HCT116 (cell line): Measurements from ENCODE around the gene CDC45. TPM values are rescaled to one million over a fixed set of nuclear protein-coding genes. Genes with fewer than 3 reads are reported as not detected.

Experiments
- ATAC-seq: fragments of 200-7000 bp; cut with Tn5 transposase; 2 replicates; pipeline ENCODE4 v1.9.1; 2020; ENCODE audit warnings: mild to moderate bottlenecking, moderate library complexity
- BruUV-seq: library from RNA; stranded (reverse); fragments of 400-500 nt; replicated peaks from 2 replicates; lab custom pipeline; 2021; lab: Mats Ljungman, UMichigan
- CTCF ChIA-PET: fragments of 300-600 bp; sonication (Branson Sonifier 250); formaldehyde crosslinking; loops from one replicate; lab custom pipeline; 2021; ENCODE audit warnings: antibody characterized with exemption; lab: Charles Lee
- POLR2A ChIA-PET: fragments of 300-600, 350-600 bp; sonication (Branson Sonifier 250); formaldehyde crosslinking; loops from one replicate; lab custom pipeline; 2021; ENCODE audit warnings: antibody characterized with exemption; lab: Charles Lee
- RAD21 ChIA-PET, 2 experiments: fragments of 300-600 bp; sonication (Branson Sonifier 250); formaldehyde crosslinking; loops; one replicate each; lab custom pipeline; 2023; ENCODE audit warnings: low total read pairs in 2 of 2; ENCODE audit not compliant: uncharacterized antibody in 2 of 2, unreplicated experiment in 2 of 2, low non-redundant PET in 1 of 2; lab: Charles Lee
- DNase-seq: peaks from one replicate; pipeline ENCODE4 v3.0.0-alpha.2; 2010; ENCODE audit warnings: low read depth, low spot score
- H2AFZ ChIP-seq: fragments of 200-600 bp; shearing (Covaris generic), sonication (generic); 2 replicates; pipeline ENCODE4 v1.6.1; 2017; ENCODE audit warnings: low read depth, mixed run types, mixed read lengths, antibody characterized with exemption, low read length; ENCODE audit not compliant: poor library complexity, severe bottlenecking
- H3K27ac ChIP-seq: 2 replicates; pipeline ENCODE4 v1.5.1; 2012; ENCODE audit warnings: low read depth, low read length
- H3K27me3 ChIP-seq: fragments of 200-600 bp; sonication (generic); 2 replicates; pipeline ENCODE4 v1.6.1; 2016; ENCODE audit warnings: mixed run types, low read length, mixed read lengths; ENCODE audit not compliant: insufficient read depth
- H3K36me3 ChIP-seq, 2 experiments: fragments of 200-500 bp in 1 of 2; fragments of 200-600 bp in 1 of 2; sonication (Bioruptor generic) in 1 of 2; sonication (generic) in 1 of 2; 2 replicates each; pipeline versions ENCODE4 v1.5.1 to v1.6.1; 2014 to 2016; ENCODE audit warnings: low read length in 2 of 2, inconsistent platforms in 1 of 2, mixed read lengths in 1 of 2, mixed run types in 1 of 2; ENCODE audit not compliant: insufficient read depth in 2 of 2, control insufficient read depth in 1 of 2
- H3K4me1 ChIP-seq, 2 experiments: fragments of 200-600 bp in 1 of 2; sonication (generic) in 1 of 2; 2 replicates each; pipeline versions ENCODE4 v1.5.1 to v1.6.1; 2012 to 2017; ENCODE audit warnings: low read length in 2 of 2, inconsistent platforms in 1 of 2, mild to moderate bottlenecking in 1 of 2, mixed read lengths in 1 of 2, mixed run types in 1 of 2, moderate library complexity in 1 of 2; ENCODE audit not compliant: insufficient read depth in 2 of 2, control insufficient read depth in 1 of 2
- H3K4me2 ChIP-seq: fragments of 200-600 bp; sonication (generic); 2 replicates; pipeline ENCODE4 v1.6.1; 2017; ENCODE audit warnings: mixed run types, low read length, mixed read lengths
- H3K4me3 ChIP-seq, 2 experiments: fragments of 200-600 bp in 1 of 2; sonication (generic) in 1 of 2; replicated peaks in 1 of 2; 2 replicates each; pipeline ENCODE4 v1.5.1; 2011 to 2016; ENCODE audit warnings: low read length in 2 of 2, control low read depth in 1 of 2, low read depth in 1 of 2, mild to moderate bottlenecking in 1 of 2, mixed read lengths in 1 of 2, mixed run types in 1 of 2
- H3K79me2 ChIP-seq: fragments of 200-600 bp; sonication (generic); 2 replicates; pipeline ENCODE4 v1.6.1; 2017; ENCODE audit warnings: mild to moderate bottlenecking, mixed run types, low read length, moderate library complexity, mixed read lengths; ENCODE audit not compliant: insufficient read depth
- H3K9ac ChIP-seq: fragments of 200-600 bp; sonication (generic); 2 replicates; pipeline ENCODE4 v1.6.1; 2016; ENCODE audit warnings: low read length, mixed read lengths
- H3K9me2 ChIP-seq: fragments of 200-600 bp; sonication (generic), shearing (Covaris generic); 2 replicates; pipeline ENCODE4 v1.6.1; 2017; ENCODE audit warnings: mixed run types, mild to moderate bottlenecking, moderate library complexity; ENCODE audit not compliant: insufficient read depth
- H3K9me3 ChIP-seq, 2 experiments: fragments of 200-500 bp in 1 of 2; fragments of 200-600 bp in 1 of 2; sonication (Bioruptor generic) in 1 of 2; sonication (generic) in 1 of 2; 2 replicates each; pipeline ENCODE4 v1.6.1; 2014 to 2017; ENCODE audit warnings: low read length in 2 of 2, mixed read lengths in 2 of 2, inconsistent platforms in 1 of 2, low read depth in 1 of 2, mild to moderate bottlenecking in 1 of 2, mixed run types in 1 of 2, moderate library complexity in 1 of 2; ENCODE audit not compliant: control insufficient read depth in 1 of 2, insufficient read depth in 1 of 2
- H4K20me1 ChIP-seq: fragments of 200-600 bp; sonication (generic), shearing (Covaris generic); 2 replicates; pipeline ENCODE4 v1.6.1; 2017; ENCODE audit warnings: mixed run types, mild to moderate bottlenecking, moderate library complexity; ENCODE audit not compliant: insufficient read depth
- CEBPB ChIP-seq: IDR thresholded peaks from 2 replicates; pipeline ENCODE4 v1.6.1; 2012; ENCODE audit warnings: low read depth
- CTCF ChIP-seq, 3 experiments: fragments of 200-600 bp in 1 of 3; sonication (generic) in 1 of 3; IDR thresholded peaks in 2 of 3; conservative IDR thresholded peaks in 1 of 3; 2 replicates each; pipeline ENCODE4 v1.5.1; 2012 to 2017; ENCODE audit warnings: low read depth in 2 of 3, low read length in 2 of 3, antibody characterized with exemption in 1 of 3, borderline replicate concordance in 1 of 3, control low read depth in 1 of 3, mild to moderate bottlenecking in 1 of 3, mixed read lengths in 1 of 3, mixed run types in 1 of 3, moderate library complexity in 1 of 3; ENCODE audit not compliant: insufficient read depth in 1 of 3
- EZH2phosphoT487 ChIP-seq: fragments of 200-600 bp; IDR thresholded peaks from 2 replicates; pipeline ENCODE4 v1.6.1; 2018; ENCODE audit warnings: antibody characterized with exemption, borderline replicate concordance
- MAX ChIP-seq: IDR thresholded peaks from 2 replicates; pipeline ENCODE4 v1.6.1; 2012
- POLR2A ChIP-seq: IDR thresholded peaks from 2 replicates; pipeline ENCODE4 v1.7.0; 2011; ENCODE audit warnings: borderline replicate concordance; ENCODE audit not compliant: insufficient read depth, insufficient read length; ENCODE audit errors: extremely low read depth
- POLR2AphosphoS5 ChIP-seq: IDR thresholded peaks from 2 replicates; pipeline ENCODE4 v1.6.1; 2011; ENCODE audit warnings: mild to moderate bottlenecking, low read depth, low read length, moderate library complexity
- RAD21 ChIP-seq: IDR thresholded peaks from 2 replicates; pipeline ENCODE4 v1.6.1; 2012; ENCODE audit warnings: low read depth, mild to moderate bottlenecking
- REST ChIP-seq: IDR thresholded peaks from 2 replicates; pipeline ENCODE4 v1.6.1; 2012; ENCODE audit warnings: low read depth
- SIN3A ChIP-seq: IDR thresholded peaks from 2 replicates; pipeline ENCODE4 v1.6.1; 2012; ENCODE audit warnings: low read depth
- SP1 ChIP-seq: IDR thresholded peaks from 2 replicates; pipeline ENCODE4 v1.6.1; 2012; ENCODE audit warnings: low read depth
- SRF ChIP-seq: IDR thresholded peaks from 2 replicates; pipeline ENCODE4 v1.6.1; 2012; ENCODE audit warnings: low read depth
- ZFX ChIP-seq: fragments of 450-650 bp; IDR thresholded peaks from 2 replicates; pipeline ENCODE4 v1.6.1; 2017
- ZNF274 ChIP-seq: fragments of 200-500 bp; sonication (Bioruptor generic); IDR thresholded peaks from 2 replicates; pipeline ENCODE4 v1.6.1; 2014; ENCODE audit warnings: mild to moderate bottlenecking, low read depth, low read length, inconsistent platforms
- intact Hi-C: fragments of 100-400 bp; cut with micrococcal nuclease; formaldehyde crosslinking; loops from 2 replicates; pipeline ENCODE4 v1.10.0; 2022
- total RNA-seq: library from RNA; stranded (reverse); gene quantifications from one replicate; pipeline ENCODE4 v1.2.1, GENCODE V29; 2021; ENCODE audit not compliant: unreplicated experiment

Gene CDC45
- total RNA-seq, 1 experiment from 2014 or later = 43.4 TPM

GRCh38 chr22:19526702-19527111 lies 47.0 kb downstream of the CDC45 start (continued):
- TF ChIP-seq CTCF (IDR thresholded peaks at IDR 0.05 in 2 of 3, conservative IDR thresholded peaks at IDR 0.05 in 1 of 3; ENCODE audit: borderline replicate concordance in 1 of 3, insufficient read depth in 1 of 3, low read depth in 2 of 3, low read length in 2 of 3) = no peak
- TF ChIP-seq EZH2phosphoT487 = no peak

- no peak for ATAC-seq
- CTCF ChIA-PET = no interaction called here
These were observed 47.6 kb downstream of the CDC45 start for GRCh38 chr22:19527321-19527721.

More at GRCh38 chr22:19527321-19527721, 47.6 kb downstream of the CDC45 start:
- H3K79me2 ChIP-seq = no peaks in the 10 kb centered on the region
- H3K9me2 ChIP-seq = no peaks in the 10 kb centered on the region
- H3K9me3 ChIP-seq = no peaks in the 10 kb centered on the region
- POLR2A ChIA-PET = no interaction called here
- no peaks in the 10 kb centered on the region for H3K27me3 ChIP-seq
- H3K36me3 ChIP-seq = no peaks in the 10 kb centered on the region
- no peak overlapping the region for H2AFZ ChIP-seq
- no peak overlapping the region for H3K4me2 ChIP-seq
- RAD21 ChIA-PET = no interaction called here
- peaks cover 0 to 5% of the 10 kb centered on the region in 2 experiments; a peak in 1 of 4 replicates for H3K4me1 ChIP-seq
- BruUV-seq = no TSS peak
- DNase-seq = no peak
- H3K27ac ChIP-seq = no peak overlapping the region
- TF ChIP-seq SIN3A = no peak
- no peak for TF ChIP-seq POLR2A
- TF ChIP-seq RAD21 = no peak
- no peak for TF ChIP-seq POLR2AphosphoS5
- no peak for TF ChIP-seq ZNF274
- no peak for TF ChIP-seq SP1
- no peak for TF ChIP-seq CEBPB
- no peak for TF ChIP-seq MAX
- no peak for TF ChIP-seq EZH2phosphoT487
- TF ChIP-seq REST = no peak
- no peak for TF ChIP-seq SRF
- TF ChIP-seq ZFX = no peak
- TF ChIP-seq, all 23 proteins: peak for 0
- Histone ChIP-seq H3K4me3 (no peak overlapping the region), H4K20me1 (no peaks in the 10 kb centered on the region), H3K9ac (no peak overlapping the region)
- intact Hi-C loops = no loop called here
